HCT116 (cell line): ENCODE results near the gene TPK1. TPM values are rescaled to one million over a fixed set of nuclear protein-coding genes. Genes with fewer than 3 reads are reported as not detected.

Source experiments
- ATAC-seq: fragments of 200-7000 bp; cut with Tn5 transposase; 2 replicates; pipeline ENCODE4 v1.9.1; 2020; ENCODE audit warnings: mild to moderate bottlenecking, moderate library complexity
- BruUV-seq: library from RNA; stranded (reverse); fragments of 400-500 nt; replicated peaks from 2 replicates; lab custom pipeline; 2021; lab: Mats Ljungman, UMichigan
- CTCF ChIA-PET: fragments of 300-600 bp; sonication (Branson Sonifier 250); formaldehyde crosslinking; loops from one replicate; lab custom pipeline; 2021; ENCODE audit warnings: antibody characterized with exemption; lab: Charles Lee
- POLR2A ChIA-PET: fragments of 300-600, 350-600 bp; sonication (Branson Sonifier 250); formaldehyde crosslinking; loops from one replicate; lab custom pipeline; 2021; ENCODE audit warnings: antibody characterized with exemption; lab: Charles Lee
- RAD21 ChIA-PET, 2 experiments: fragments of 300-600 bp; sonication (Branson Sonifier 250); formaldehyde crosslinking; loops; one replicate each; lab custom pipeline; 2023; ENCODE audit warnings: low total read pairs in 2 of 2; ENCODE audit not compliant: uncharacterized antibody in 2 of 2, unreplicated experiment in 2 of 2, low non-redundant PET in 1 of 2; lab: Charles Lee
- DNase-seq: peaks from one replicate; pipeline ENCODE4 v3.0.0-alpha.2; 2010; ENCODE audit warnings: low read depth, low spot score
- H2AFZ ChIP-seq: fragments of 200-600 bp; shearing (Covaris generic), sonication (generic); 2 replicates; pipeline ENCODE4 v1.6.1; 2017; ENCODE audit warnings: low read depth, mixed run types, mixed read lengths, antibody characterized with exemption, low read length; ENCODE audit not compliant: poor library complexity, severe bottlenecking
- H3K27ac ChIP-seq: 2 replicates; pipeline ENCODE4 v1.5.1; 2012; ENCODE audit warnings: low read depth, low read length
- H3K27me3 ChIP-seq: fragments of 200-600 bp; sonication (generic); 2 replicates; pipeline ENCODE4 v1.6.1; 2016; ENCODE audit warnings: mixed run types, low read length, mixed read lengths; ENCODE audit not compliant: insufficient read depth
- H3K36me3 ChIP-seq, 2 experiments: fragments of 200-500 bp in 1 of 2; fragments of 200-600 bp in 1 of 2; sonication (Bioruptor generic) in 1 of 2; sonication (generic) in 1 of 2; 2 replicates each; pipeline versions ENCODE4 v1.5.1 to v1.6.1; 2014 to 2016; ENCODE audit warnings: low read length in 2 of 2, inconsistent platforms in 1 of 2, mixed read lengths in 1 of 2, mixed run types in 1 of 2; ENCODE audit not compliant: insufficient read depth in 2 of 2, control insufficient read depth in 1 of 2
- H3K4me1 ChIP-seq, 2 experiments: fragments of 200-600 bp in 1 of 2; sonication (generic) in 1 of 2; 2 replicates each; pipeline versions ENCODE4 v1.5.1 to v1.6.1; 2012 to 2017; ENCODE audit warnings: low read length in 2 of 2, inconsistent platforms in 1 of 2, mild to moderate bottlenecking in 1 of 2, mixed read lengths in 1 of 2, mixed run types in 1 of 2, moderate library complexity in 1 of 2; ENCODE audit not compliant: insufficient read depth in 2 of 2, control insufficient read depth in 1 of 2
- H3K4me2 ChIP-seq: fragments of 200-600 bp; sonication (generic); 2 replicates; pipeline ENCODE4 v1.6.1; 2017; ENCODE audit warnings: mixed run types, low read length, mixed read lengths
- H3K4me3 ChIP-seq, 2 experiments: fragments of 200-600 bp in 1 of 2; sonication (generic) in 1 of 2; replicated peaks in 1 of 2; 2 replicates each; pipeline ENCODE4 v1.5.1; 2011 to 2016; ENCODE audit warnings: low read length in 2 of 2, control low read depth in 1 of 2, low read depth in 1 of 2, mild to moderate bottlenecking in 1 of 2, mixed read lengths in 1 of 2, mixed run types in 1 of 2
- H3K79me2 ChIP-seq: fragments of 200-600 bp; sonication (generic); 2 replicates; pipeline ENCODE4 v1.6.1; 2017; ENCODE audit warnings: mild to moderate bottlenecking, mixed run types, low read length, moderate library complexity, mixed read lengths; ENCODE audit not compliant: insufficient read depth
- H3K9ac ChIP-seq: fragments of 200-600 bp; sonication (generic); 2 replicates; pipeline ENCODE4 v1.6.1; 2016; ENCODE audit warnings: low read length, mixed read lengths
- H3K9me2 ChIP-seq: fragments of 200-600 bp; sonication (generic), shearing (Covaris generic); 2 replicates; pipeline ENCODE4 v1.6.1; 2017; ENCODE audit warnings: mixed run types, mild to moderate bottlenecking, moderate library complexity; ENCODE audit not compliant: insufficient read depth
- H3K9me3 ChIP-seq, 2 experiments: fragments of 200-500 bp in 1 of 2; fragments of 200-600 bp in 1 of 2; sonication (Bioruptor generic) in 1 of 2; sonication (generic) in 1 of 2; 2 replicates each; pipeline ENCODE4 v1.6.1; 2014 to 2017; ENCODE audit warnings: low read length in 2 of 2, mixed read lengths in 2 of 2, inconsistent platforms in 1 of 2, low read depth in 1 of 2, mild to moderate bottlenecking in 1 of 2, mixed run types in 1 of 2, moderate library complexity in 1 of 2; ENCODE audit not compliant: control insufficient read depth in 1 of 2, insufficient read depth in 1 of 2
- H4K20me1 ChIP-seq: fragments of 200-600 bp; sonication (generic), shearing (Covaris generic); 2 replicates; pipeline ENCODE4 v1.6.1; 2017; ENCODE audit warnings: mixed run types, mild to moderate bottlenecking, moderate library complexity; ENCODE audit not compliant: insufficient read depth
- ELF1 ChIP-seq: IDR thresholded peaks from 2 replicates; pipeline ENCODE4 v1.6.1; 2012; ENCODE audit warnings: low read depth, borderline replicate concordance
- SP1 ChIP-seq: IDR thresholded peaks from 2 replicates; pipeline ENCODE4 v1.6.1; 2012; ENCODE audit warnings: low read depth
- SRF ChIP-seq: IDR thresholded peaks from 2 replicates; pipeline ENCODE4 v1.6.1; 2012; ENCODE audit warnings: low read depth
- YY1 ChIP-seq: IDR thresholded peaks from 2 replicates; pipeline ENCODE4 v1.6.1; 2011; ENCODE audit warnings: low read length, low read depth, moderate library complexity, mild to moderate bottlenecking; ENCODE audit not compliant: insufficient replicate concordance; ENCODE audit errors: extremely low read depth
- ZNF274 ChIP-seq: fragments of 200-500 bp; sonication (Bioruptor generic); IDR thresholded peaks from 2 replicates; pipeline ENCODE4 v1.6.1; 2014; ENCODE audit warnings: mild to moderate bottlenecking, low read depth, low read length, inconsistent platforms
- intact Hi-C: fragments of 100-400 bp; cut with micrococcal nuclease; formaldehyde crosslinking; loops from 2 replicates; pipeline ENCODE4 v1.10.0; 2022
- total RNA-seq: library from RNA; stranded (reverse); gene quantifications from one replicate; pipeline ENCODE4 v1.2.1, GENCODE V29; 2021; ENCODE audit not compliant: unreplicated experiment

The TPK1 gene
- total RNA-seq, 1 experiment from 2014 or later: 5.4 TPM

DNA sequence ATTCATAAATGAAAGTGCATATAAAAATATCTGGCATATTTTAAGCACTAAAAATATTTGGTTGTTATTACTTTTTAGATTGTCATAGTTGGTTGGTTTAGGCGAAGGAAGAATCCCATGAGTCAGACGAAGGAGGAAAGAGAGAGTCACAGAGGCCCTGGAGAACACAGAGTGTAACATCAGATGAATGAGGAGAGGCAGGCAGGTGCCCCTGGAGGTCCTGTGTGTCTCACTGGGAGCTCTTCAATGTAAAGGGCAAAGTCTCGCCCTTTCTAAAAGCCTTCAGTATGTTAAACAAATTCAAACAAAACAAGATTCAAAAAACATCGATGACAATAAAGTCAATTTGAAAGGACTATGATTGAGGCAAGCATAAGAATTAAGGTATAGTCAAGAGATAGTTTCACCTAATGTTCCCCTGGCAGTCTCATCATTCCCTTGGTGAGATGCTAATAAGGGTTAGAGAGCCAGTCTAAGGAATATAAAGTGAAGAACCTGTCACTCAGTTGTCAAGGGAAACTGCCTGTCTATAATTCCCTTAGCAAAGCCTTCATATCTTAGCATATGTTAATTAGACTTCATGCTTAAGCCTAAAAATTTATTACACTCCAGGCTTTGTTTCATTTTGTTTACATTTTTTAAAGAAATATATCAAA lies 194.3 kb downstream of the TPK1 start:
- Histone ChIP-seq H3K4me3 (no peak overlapping the region), H3K4me2 (no peak overlapping the region), H3K9ac (no peak overlapping the region)
- BruUV-seq: no TSS peak
- intact Hi-C loops: no loop called here
- TF ChIP-seq ELF1 (no peak), SP1 (no peak)
- TF ChIP-seq, all 23 proteins: peak for 0
- Histone ChIP-seq H3K79me2 (no peaks in the 10 kb centered on the region), H3K36me3 (no peaks in the 10 kb centered on the region), H3K9me2 (no peaks in the 10 kb centered on the region), H3K27me3 (no peaks in the 10 kb centered on the region), H3K27ac (no peak overlapping the region), H3K9me3 (no peaks in the 10 kb centered on the region), H3K4me1 (no peaks in the 10 kb centered on the region), H4K20me1 (no peaks in the 10 kb centered on the region), H2AFZ (no peak overlapping the region)
- ChIA-PET RAD21 (no interaction called here), POLR2A (no interaction called here), CTCF (no interaction called here)
- no peak for ATAC-seq
- no peak for DNase-seq

GRCh38 chr7:144632724-144633123 lies 203.1 kb downstream of the TPK1 start:
- RAD21 ChIA-PET: no interaction called here
- no TSS peak for BruUV-seq
- TF ChIP-seq YY1 (no peak), SRF (no peak), ZNF274 (no peak)
- TF ChIP-seq, all 23 proteins: peak for 0

More at GRCh38 chr7:144632724-144633123, 203.1 kb downstream of the TPK1 start:
- no peak overlapping the region for H3K4me2 ChIP-seq
- H3K27me3 ChIP-seq: no peaks in the 10 kb centered on the region
- no peak overlapping the region for H2AFZ ChIP-seq
- CTCF ChIA-PET: no interaction called here
- H3K9me3 ChIP-seq: no peaks in the 10 kb centered on the region
- no peak overlapping the region for H3K4me3 ChIP-seq
- no peaks in the 10 kb centered on the region for H3K79me2 ChIP-seq
- H4K20me1 ChIP-seq: no peaks in the 10 kb centered on the region
- no peaks in the 10 kb centered on the region for H3K4me1 ChIP-seq
- H3K36me3 ChIP-seq: no peaks in the 10 kb centered on the region
- no peak overlapping the region for H3K9ac ChIP-seq
- POLR2A ChIA-PET: no interaction called here
- H3K9me2 ChIP-seq: no peaks in the 10 kb centered on the region
- no peak overlapping the region for H3K27ac ChIP-seq
- ATAC-seq: no peak
- DNase-seq: no peak
- intact Hi-C loops: no loop called here
